GM18517 (cell line): Measurements from ENCODE around the gene TMEM174.

Experiments used
- ATAC-seq: cut with Tn5 transposase; IDR thresholded peaks from one replicate; pipeline ENCODE4 v1.9.1; 2021; ENCODE audit warnings: mild to moderate bottlenecking, moderate library complexity; ENCODE audit not compliant: unreplicated experiment

TMEM174 gene

GRCh38 chr5:73152411-73153388, 20.3 kb upstream of the TMEM174 start:
- ATAC-seq: no peak

- no peak for ATAC-seq
Measured at GRCh38 chr5:73153513-73153912, 19.5 kb upstream of the TMEM174 start.

- ATAC-seq: no peak
Measured at GRCh38 chr5:73154208-73155006, 18.6 kb upstream of the TMEM174 start.

- ATAC-seq: no peak
Measured at GRCh38 chr5:73155271-73156222, 17.4 kb upstream of the TMEM174 start.

- no peak for ATAC-seq
Measured at GRCh38 chr5:73157414-73158303, 15.3 kb upstream of the TMEM174 start.

DNA sequence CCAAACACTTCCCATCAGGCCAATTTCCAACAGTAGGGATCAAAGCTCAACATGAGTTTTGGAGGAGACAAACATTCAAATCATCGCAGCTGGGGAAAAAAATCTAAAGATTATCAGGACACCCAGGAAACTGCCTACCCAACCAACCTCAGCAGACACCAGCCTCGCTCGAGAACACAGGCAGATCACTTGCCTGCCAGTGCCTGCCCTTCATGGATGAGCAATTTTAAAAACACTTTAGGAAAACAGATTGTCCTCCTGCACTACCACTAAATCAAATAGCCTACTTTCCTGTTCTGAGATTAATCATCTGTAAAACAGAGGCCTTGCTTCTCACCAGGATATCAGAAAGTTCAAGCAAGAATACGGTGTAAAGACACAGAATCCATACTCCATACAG, 14.7 kb upstream of the TMEM174 start:
- no peak for ATAC-seq

DNA sequence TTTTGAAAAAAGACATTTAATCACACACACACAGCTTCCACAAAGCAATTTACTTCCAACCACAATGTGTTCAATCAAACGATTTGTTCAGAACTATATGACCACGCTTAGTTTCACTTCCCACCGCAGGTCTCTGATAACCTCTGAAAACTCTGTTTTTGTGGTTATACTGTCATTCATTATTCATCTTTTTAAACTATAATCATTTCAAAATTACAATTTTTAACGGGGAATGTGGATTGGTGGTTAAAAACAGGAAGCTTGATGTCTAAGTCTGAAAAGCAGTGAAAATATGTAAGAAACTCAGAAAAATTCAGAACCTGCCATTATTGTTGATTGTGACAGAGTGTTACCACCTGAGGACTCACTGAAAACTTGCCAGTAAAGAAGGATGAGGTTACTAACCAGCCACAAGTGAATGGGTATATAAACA, 12.7 kb upstream of the TMEM174 start:
- ATAC-seq: peak; percentile 83

- no peak for ATAC-seq
Measured at GRCh38 chr5:73170522-73170921, 2.5 kb upstream of the TMEM174 start.

DNA sequence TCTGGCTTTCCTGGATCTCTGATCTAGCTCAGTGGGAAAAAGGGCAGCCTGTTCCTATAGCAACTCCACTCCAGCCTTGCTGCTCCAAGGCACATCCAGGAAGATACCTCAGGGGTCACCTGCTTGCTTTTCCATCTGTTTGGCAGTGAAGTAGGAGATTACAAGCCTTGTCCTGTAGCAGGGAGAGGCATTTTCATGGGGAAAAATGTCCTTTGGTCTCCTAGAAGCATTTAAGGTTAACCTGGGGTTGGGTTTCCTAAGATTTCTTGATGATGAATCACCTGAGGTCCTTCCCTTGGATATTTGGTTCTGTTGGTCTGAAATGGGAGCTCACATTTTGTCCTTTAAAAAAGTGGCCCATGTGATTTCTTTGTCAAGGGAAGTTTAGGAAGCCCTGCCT, 1.5 kb upstream of the TMEM174 start:
- ATAC-seq: no peak

- ATAC-seq: no peak
Measured at GRCh38 chr5:73174100-73174815, 1.3 kb downstream of the TMEM174 start.

GRCh38 chr5:73176250-73176649, 3.3 kb downstream of the TMEM174 start:
- no peak for ATAC-seq

- no peak for ATAC-seq
Measured at GRCh38 chr5:73178265-73178664, 5.3 kb downstream of the TMEM174 start.

DNA sequence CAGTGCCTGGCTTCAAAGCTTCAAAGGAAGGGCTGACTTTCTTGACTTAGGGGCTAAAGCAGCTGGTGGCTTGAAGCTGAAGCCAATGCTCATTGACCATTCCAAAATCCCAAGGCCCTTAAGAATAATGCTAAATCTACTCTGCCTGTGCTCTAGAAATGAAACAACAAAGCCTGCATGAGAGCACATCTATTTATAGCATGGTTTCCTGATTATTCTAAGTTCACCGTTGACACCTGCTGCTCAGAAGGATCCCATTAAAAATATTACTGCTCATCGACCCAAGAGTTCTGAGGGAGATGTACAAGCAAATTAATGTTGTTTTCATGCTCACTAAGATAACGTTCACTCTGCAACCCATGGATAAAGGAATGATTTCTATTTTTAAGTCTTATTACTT, 6.7 kb downstream of the TMEM174 start:
- ATAC-seq: no peak

DNA sequence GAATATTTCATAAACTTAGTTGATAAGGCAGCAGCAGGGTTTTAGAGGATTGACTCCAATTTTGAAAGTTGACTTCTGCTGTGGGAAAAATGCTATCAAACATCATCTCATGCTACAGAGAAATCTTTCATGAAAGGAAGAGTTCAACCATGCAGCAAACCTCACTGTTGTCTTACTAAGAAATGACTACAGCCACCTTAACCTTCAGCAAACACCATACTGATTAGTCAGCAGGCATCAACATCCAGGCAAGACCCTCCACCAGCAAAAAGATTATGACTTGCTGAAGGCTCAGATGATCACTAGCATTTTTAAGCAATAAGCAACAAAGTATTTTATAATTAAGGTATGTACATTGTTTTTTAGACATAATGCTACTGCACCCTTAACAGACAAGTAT, 7.6 kb downstream of the TMEM174 start:
- no peak for ATAC-seq

DNA sequence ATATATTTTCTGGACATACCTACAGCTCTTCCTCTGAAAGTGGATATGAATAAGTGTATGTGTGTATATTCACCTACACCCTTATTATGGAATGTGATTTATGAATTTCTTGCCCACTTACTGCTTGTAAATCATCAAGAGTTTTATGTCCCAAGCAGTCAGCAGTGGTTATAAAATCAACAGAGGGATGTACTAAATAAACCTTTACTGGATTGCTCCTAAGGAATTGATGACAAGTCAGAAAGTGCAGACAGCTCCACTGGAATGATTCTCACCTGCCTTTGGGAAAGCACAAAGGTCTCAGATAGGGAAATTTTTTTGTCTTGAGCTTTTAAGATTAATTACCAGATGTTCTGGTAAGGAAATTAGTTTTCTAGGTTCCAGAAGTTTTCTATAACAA, 9.3 kb downstream of the TMEM174 start:
- ATAC-seq: no peak

DNA sequence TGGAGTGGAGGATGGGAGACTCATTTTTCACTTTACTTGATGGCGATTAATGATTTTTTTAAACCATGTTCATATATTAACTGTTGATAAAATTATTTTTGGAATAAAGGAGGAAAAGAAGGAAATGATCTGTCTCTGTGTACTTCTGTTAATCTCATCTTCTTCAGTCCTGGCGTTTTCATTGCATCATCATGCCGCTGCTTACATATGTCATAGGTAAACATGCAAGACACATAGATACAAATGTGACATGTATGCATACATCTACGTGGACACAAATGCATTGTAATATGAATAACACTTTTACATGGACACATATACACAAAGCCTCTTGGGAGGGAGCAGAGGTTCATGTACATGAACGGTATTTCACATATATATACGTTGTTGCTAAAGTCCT, 10.0 kb downstream of the TMEM174 start:
- no peak for ATAC-seq

GRCh38 chr5:73183481-73183891, 10.5 kb downstream of the TMEM174 start:
- no peak for ATAC-seq

- no peak for ATAC-seq
Measured at GRCh38 chr5:73186976-73187375, 14.0 kb downstream of the TMEM174 start.
